ENCODE data around the gene UPK2.

- TF ChIP-seq CTCF (IDR thresholded peaks at IDR 0.05) (no peak), POLR2AphosphoS5 (IDR thresholded peaks at IDR 0.05) (no peak), POLR2A (IDR thresholded peaks at IDR 0.05) (no peak)
These were observed 1.9 kb downstream of the UPK2 start for GRCh38 chr11:118957968-118958367.

Data from upper lobe of left lung (tissue), 4 donors.